ENCODE measurements around the gene EBF4.
A peak's percentile ranks its signal among the peaks of the same experiment; 100 is the strongest.
"Not testable (repeated sequence)": the region's sequence is repeated elsewhere in the genome, so short reads cannot be mapped to it uniquely, and the experiment has no call there.

EBF4 gene

DNA sequence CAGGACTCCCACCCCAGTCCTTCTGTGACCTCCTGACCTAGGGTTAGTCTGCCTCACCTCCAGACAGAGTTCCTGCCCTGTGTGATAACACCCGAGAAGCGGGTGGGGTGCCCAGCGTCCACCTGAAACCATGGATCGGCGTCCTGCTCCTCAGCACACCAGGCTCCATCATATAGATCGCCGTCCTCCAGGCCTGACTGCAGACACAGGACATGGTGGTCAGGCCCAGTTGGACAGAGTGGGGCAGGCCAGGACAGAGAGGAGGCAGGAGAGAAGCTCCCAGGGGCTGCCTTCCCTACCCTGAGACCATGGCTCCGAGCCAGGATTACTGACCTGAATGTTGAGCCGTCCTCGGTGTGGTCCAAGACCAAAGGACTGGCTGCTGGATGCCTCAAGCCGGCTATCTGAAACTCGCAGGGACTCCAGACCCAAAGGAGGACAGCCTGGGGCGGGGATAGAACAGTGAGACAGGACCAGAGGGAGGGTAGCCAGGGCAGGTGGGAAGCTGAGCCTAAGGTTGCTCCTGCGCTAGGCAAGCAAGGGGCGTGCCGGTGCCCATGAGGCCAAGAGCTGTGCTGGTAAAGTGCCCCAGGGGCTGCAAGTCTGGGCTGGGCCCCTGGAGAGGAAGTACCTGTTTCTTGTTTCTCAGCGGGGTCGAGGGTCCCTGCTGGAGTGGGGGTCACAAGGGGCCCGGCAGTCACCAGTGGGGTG lies 105.7 kb downstream of the EBF4 start:
- DNase-seq = no peak

- no peak for DNase-seq
Observed at GRCh38 chr20:2798814-2799213, 106.2 kb downstream of the EBF4 start.

GRCh38 chr20:2799271-2799670 lies 106.7 kb downstream of the EBF4 start:
- no peak for DNase-seq

DNA sequence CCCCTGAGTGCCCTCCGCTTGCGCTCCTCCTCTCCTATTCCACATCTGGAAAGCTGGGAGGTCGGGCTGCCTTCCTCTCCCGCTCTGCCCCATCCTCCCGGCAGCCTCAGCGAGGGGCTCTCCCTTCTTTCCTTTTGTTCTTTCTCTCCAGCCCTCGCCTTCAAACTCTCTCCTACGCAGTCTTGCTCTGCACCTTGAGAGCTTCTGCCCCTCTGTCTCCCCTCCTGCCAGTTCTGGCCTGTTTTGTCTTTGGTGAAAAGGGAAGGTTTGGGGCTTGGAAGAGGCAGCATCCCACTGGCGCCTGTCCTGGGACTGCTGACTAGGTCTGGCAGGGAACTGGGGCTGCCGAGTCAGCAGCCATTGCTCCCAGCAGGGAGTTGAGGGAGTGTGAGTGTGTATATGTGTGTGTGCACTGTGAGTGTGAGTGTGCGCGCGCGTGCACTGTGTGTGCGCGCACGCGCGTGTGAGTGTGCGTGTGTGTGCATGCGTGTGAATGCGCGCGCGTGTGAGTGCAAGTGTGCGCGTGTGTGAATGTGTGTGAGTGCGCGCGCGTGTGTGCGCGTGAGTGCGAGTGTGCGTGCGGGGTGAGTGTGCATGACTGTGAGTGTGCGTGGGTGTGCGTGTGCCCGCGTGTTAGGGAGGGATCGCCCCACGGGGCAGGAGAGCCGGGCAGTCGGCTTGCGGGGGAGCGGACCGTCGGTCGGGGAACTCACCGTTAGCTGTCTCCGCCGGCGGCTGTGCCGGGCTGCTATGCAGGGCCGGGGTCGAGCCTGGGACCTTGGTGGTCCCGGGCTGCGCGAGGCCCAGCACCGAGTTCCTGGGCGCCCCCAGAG lies 107.3 kb downstream of the EBF4 start:
- DNase-seq = no peak

DNA sequence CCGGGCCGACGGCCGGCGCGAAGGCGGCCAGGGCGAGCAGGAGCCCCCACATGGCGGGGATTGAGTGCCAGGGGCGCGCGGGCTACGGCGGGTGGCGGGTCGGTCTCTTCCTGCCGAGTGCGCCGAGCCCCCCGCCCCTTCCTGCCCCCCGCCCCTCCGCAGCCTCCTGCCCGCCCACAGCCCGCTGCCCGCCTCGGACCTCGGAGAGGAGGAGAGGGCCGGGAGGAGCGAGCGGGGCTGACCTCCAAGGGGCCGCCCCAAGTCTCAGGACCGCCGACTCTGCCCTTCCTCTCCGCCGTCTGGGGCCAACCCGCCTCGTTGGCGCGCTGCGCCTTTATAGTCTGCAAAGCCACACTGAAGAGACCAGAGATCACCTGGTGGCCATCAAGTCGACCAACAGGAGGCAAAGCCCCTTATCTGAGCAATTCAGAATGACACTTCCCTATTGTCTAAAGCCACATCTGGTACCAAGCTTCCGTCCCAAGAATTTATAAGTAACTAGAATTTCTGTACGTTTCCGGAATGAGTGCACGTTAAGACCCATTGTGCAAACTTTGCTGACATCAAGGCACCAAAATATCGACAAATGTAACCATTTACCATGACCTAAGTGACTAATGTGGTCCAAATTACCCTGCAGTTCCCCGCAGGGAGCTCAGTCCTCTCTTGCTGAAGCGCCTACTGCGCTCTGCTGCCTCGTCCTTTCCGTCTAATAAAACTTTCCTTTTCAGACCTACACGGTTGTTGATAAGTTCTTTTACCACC lies 108.1 kb downstream of the EBF4 start, which contains the start of gene CPXM1:
CPXM1 (minus strand) TSS at position 107 of the 765 bp plus-strand sequence; CDS start at position 52, 55 bp downstream.
- DNase-seq = peak; percentile 68

GRCh38 chr20:2801286-2801728 lies 108.7 kb downstream of the EBF4 start:
- peak in 1 of 2 donors; percentile 6 for DNase-seq

DNA sequence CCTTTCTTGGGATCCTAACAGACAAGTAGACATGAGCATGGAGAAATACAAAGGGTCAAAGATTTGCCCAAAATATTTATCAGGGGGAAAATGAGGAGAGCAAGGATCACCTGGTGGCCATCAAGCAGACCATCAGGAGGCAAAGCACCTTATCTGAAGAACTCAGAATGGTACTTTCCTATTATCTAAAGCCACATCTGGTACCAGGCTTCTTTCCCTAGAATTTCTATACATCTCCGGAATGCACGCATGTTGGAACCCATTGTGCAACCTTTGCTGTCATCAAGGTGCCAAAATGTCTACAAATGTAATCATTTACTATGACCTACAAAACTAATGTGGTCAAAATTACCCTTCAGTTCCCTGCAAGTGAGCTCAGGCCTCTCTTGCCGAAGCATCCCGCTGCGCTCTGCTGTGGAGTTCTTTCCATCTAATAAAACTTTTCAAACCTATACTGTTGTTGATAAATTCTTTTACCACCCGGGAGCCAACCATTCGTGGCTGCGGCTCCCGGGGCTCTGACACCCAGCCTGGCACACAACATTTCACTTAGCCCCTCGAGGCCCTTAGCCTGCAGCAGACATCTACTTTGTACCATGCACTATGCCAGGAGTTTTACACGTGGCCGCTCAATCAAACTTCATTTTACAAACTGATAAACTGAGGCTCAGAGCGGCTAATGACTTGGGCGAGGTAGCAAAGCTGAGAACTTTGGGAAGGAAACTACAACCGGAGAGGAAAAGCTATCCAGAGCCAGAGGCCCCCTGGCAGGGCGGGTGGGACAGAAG lies 111.7 kb downstream of the EBF4 start:
- no peak for DNase-seq

- no peak for DNase-seq
Observed at GRCh38 chr20:2804852-2805688, 112.5 kb downstream of the EBF4 start.

- no peak for DNase-seq
Observed at GRCh38 chr20:2805689-2806350, 113.2 kb downstream of the EBF4 start.

DNA sequence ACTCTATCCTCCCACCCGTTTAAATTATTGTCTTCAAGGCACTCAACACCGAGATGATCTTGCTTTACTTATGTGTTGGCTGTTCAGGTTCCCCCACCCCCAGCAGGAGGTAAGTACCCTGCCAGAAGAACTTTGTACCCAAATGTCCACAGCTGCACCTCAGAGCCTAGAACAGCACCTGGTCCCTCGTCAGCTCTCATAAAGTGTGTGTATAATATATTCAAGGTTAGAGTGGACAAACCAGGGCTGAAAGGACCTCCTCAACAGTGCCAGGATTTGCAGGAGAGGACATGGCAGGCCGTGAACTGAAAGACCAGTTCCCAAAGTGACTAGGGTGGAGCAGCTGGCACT lies 113.7 kb downstream of the EBF4 start:
- DNase-seq = no peak

DNA sequence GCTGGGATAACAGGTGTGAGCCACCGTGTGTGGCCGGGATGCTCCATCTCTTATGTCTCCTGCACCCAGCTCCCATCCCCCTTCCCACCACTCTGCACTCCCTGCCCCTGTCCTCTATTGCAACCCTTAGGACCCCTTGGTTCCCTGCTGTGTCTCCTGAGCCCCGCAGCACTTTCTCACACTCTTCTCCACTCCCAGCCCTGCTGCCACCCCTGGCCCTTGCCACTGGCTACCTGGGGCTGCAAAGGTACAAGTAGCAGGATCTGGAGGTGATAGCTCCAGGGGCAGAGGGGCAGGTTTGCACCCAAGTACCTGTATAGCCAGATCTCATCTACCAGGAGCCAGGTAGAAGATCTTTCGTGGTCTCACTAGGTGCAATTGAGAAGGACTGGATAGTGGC lies 114.4 kb downstream of the EBF4 start:
- no peak for DNase-seq

DNA sequence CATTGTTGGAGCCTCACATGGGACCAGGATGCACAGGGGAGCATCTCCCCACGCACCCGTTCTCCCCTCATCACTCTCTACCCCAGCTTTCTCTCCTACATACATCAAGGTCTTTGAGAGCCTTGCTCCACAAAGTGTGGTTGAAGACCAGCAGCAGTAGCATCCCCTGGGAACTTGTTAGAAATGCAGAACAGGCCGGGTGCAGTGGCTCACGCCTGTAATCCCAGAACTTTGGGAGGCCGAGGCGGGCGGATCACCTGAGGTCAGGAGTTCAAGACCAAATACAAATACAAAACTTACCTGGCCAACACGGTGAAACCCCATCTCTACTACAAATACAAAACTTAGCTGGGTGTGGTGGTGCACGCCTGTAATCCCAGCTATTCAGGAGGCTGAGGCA lies 115.3 kb downstream of the EBF4 start:
- DNase-seq = not testable (repeated sequence)

DNA sequence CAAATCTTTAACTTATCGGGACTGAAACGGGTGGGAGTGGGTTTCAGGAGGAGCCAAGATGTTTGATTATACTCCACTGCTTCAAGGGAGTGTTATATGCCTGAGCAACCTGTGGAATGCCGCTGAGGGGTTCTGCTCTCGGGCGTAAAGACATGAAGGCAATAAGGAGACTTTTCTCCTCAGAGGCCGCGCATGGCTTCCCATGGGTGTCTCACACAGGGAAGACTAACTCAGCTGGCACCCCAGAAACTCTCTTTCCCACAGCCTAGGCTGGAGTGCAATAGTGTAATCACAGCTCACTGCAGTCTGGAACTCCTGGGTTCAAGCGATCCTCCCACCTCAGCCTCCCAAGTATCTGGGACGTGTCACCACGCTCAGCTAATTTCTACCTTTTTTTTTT lies 117.1 kb downstream of the EBF4 start:
- no peak for DNase-seq

All from inflammatory macrophage treated with lipopolysaccharide for 1 hour (primary cell).